Stimulated activated CD4-positive, alpha-beta T cell treated with anti-CD3 and anti-CD28 coated beads, Interleukin-12 subunit alpha, Interleukin-12 subunit beta, amount 100 ng/mL, for 4 hours (primary cell): ENCODE measurements around the gene AAK1.

Experiments used
- DNase-seq: peaks from one replicate; pipeline ENCODE4 v3.0.0-alpha.2; 2020

The AAK1 gene

GRCh38 chr2:69521747-69522146 lies 121.8 kb downstream of the AAK1 start:
- DNase-seq, result no peak

GRCh38 chr2:69518841-69519240 lies 124.7 kb downstream of the AAK1 start:
- no peak for DNase-seq

DNA sequence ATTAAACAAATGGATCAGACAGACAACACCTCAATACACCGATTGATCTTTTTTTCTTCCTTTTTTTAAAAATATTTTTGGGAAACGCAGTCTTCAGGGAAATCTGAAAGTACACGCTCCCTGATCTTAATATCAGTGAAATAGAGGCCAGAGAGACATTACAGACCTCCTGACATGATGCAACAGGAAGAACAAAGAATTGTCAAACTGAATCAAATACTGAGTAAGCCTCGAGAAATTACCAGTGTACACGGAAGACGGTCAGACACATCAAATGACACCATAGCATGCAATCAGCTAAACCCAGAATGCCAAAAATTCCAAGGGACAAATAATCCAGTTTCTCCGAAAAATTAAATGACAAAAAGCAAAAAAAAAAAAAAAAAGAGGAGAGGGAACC lies 126.1 kb downstream of the AAK1 start:
- no peak for DNase-seq

DNA sequence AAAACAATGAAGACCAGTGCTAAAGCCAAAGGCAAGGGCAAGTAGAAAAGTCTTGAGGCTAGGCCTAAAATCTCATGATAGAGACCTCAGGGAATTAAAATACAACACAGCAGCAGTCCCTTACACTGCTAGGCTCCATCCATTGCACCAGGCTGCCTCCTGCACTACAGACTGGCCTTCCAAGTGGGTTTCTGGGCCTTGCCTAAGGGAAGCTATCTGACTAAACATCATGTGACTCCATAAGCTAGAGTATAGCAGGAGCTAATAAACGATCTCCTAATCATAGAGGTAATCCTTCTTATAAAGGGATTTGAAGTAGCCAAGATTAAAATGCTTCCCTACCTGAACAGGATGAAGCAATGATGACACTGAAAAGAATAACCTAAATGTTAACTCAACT lies 128.7 kb downstream of the AAK1 start:
- no peak for DNase-seq

DNA sequence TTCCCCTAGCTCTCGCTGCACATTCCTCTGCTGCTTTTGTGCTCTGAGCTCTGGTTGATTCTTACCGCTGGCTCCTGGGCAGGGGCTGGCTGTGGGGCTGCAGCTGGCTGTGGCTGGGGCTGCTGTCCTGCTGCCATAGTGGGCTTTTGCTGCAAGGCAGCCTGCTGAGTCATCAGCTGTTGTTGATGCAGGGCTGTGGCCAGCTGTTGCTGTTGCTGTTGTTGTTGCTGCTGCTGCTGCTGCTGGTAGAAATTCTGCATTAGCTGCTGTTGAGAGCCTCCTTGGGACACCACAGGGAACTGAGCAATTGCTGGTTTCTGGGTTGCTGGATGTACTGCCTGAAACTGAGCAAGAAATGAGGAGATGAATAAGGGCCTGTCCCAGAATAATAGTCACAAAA lies 129.1 kb downstream of the AAK1 start:
- no peak for DNase-seq

DNA sequence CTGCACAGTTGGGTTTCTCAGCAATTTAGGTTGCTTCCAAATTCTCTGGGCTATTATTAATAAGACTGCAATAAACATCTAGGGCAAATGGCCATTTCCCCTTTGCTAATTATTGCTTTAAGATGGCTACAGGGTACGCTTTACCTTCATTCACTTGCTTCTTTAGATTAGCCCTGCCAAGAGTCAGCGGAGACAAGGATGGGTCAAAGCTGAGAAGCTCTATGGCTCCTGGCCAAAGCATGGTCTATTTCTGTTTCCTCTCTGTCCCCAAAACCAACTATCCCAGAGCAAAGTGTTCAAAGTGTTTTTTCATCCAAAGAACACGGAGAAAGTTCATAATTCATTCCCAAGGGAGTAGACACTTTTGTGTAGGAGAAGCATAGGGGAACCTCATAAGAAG lies 131.1 kb downstream of the AAK1 start:
- DNase-seq, result no peak

DNA sequence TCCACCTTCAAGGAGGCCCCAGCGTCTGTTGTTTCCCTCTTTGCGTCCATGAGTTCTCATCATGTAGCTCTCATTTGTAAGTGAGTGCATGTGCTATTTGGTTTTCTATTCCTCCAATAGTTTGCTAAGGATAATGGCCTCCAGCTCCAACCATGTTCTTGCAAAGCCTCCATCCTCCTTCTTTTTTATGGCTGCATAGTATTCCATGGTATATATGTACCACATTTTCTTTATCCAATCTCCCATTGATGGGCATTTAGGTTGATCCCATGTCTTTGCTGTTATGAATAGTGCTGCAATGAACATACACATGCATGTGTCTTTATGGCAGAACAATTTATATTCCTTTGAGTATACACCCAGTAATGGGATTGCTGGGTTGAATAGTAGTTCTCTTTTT lies 133.3 kb downstream of the AAK1 start:
- no peak for DNase-seq

DNA sequence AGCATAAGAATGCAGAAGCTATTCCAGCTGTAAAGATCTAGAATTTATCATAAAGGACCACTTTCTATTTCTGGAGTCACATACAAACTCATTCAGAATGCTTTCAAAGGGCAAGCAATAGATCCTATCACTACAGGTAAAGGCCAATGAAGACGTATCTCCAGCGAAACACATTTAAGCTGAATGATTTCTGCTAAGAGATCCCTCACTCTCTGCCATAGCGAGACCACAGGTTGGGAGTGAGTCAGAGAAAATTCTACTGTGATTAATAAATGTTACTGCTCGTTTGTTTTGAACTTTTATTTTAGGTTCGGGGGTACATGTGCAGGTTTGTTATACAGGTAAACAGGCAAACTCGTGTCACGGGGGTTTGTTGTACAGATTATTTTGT lies 133.8 kb downstream of the AAK1 start:
- DNase-seq, result no peak

DNA sequence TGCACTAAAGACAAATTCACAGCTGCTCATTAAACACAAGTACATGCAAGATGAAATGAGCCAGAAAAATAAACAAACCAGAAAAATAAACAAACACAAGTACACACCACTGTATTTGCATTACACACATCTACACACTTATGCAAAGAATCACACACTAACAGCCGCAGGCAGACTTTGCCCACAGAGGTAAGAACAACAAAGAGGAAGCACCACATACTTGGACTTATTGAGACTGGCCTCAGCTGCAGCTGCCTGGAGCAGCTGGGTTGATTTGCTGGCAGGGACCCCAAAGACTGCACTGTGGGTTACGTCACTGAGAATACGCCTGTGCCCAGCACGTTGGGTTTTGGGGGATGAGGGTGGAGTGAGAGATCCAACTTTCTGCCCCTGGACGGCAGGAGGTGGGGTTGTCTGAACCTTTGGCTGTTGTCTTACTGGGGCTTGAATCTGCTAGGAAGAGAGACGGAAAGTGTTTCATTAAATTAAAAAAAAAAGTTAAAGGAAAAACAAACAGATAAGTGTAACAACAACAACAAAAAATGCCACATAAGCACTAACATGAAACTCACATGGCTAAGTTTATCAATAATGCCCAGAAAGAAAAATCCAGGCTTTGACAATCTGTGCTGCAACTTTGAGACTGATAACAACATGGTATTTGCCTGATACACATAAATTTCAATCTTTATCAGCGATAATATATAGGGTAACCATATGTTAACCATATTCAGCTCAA lies 134.4 kb downstream of the AAK1 start:
- DNase-seq, result no peak

GRCh38 chr2:69505710-69506109 lies 137.8 kb downstream of the AAK1 start:
- no peak for DNase-seq

GRCh38 chr2:69501301-69501700 lies 142.2 kb downstream of the AAK1 start:
- DNase-seq, result no peak

DNA sequence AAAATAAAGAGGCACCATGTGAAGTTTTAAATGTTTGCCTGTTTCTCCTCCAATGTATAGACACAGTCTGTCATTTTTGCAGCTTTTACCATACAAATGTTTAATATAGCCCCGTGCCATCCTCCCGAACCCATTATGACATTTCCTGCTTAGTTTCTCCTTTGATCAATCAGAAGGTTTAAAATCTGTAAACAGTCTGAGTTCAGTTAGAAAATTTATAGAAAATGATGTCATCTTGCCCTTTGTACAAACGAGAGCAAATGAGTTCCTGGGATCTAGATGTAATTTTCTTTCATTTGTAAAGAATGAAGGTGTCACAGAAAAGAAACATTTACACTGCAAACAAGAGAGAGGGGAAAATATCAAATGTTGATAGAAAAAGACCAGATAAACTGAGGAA lies 143.6 kb downstream of the AAK1 start:
- DNase-seq, result no peak

- DNase-seq, result no peak
Measured at GRCh38 chr2:69499242-69499641, 144.3 kb downstream of the AAK1 start.

DNA sequence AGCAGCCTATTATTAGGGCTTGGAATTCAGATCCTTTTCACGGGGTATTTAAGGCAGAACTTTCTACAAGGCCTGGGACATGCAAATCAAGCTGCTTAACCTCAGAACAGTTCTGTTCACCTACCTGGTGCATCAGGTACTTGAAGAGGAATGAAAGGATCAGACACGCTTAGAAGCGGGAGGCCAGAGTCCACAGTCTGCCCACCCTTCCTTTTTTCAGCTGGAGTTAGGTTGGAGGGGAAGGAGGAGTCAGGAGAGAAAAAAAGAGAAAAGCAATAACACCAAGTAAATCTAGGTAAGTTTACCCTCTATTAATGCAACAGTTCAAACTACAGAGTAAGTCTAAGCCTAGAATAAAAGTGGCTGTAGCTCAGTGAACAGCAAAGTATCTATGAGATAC lies 147.7 kb downstream of the AAK1 start:
- DNase-seq, result no peak

GRCh38 chr2:69495008-69495407 lies 148.5 kb downstream of the AAK1 start:
- no peak for DNase-seq

- no peak for DNase-seq
Measured at GRCh38 chr2:69494126-69494525, 149.4 kb downstream of the AAK1 start.

DNA sequence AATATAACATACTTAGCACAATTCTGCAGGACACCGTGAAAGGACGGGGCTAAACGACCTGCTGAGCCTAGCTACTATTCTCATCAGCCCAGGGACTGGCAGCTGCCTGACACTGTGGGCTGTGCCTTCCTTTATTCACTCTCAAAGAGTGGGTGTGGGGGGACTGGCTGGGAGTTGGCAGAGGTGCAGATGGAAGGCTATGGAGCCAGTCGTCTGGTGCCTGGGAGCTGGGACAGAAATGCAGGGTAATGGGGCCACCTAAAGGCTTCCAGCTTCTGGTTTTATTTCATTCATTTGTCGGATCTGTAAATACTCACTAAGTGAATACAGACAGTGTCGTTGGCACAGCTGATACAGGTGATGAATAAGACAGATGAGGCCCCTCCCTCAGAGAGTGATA lies 150.3 kb downstream of the AAK1 start:
- no peak for DNase-seq

DNA sequence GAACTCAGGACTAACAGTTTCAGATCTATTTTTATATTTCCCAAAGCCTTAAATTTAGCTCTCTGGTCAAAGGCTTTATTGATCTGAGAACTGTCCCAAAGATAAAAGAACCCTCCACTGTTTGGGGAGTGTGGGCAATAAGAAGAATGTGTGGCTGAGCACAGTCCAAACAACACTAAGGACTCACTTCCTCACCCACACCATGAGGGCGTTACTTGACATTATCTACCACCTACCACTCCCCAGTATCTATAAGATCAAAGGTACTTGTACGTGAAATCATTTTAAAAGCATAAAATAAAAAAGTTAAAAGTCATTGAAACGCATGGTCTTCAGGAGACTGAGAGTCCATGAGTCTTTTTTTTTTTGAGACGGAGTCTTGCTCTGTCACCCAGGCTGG lies 151.7 kb downstream of the AAK1 start:
- no peak for DNase-seq

GRCh38 chr2:69490486-69490885 lies 153.1 kb downstream of the AAK1 start:
- no peak for DNase-seq

- no peak for DNase-seq
Measured at GRCh38 chr2:69489793-69490192, 153.7 kb downstream of the AAK1 start.

GRCh38 chr2:69483696-69484095 lies 159.8 kb downstream of the AAK1 start:
- no peak for DNase-seq

DNA sequence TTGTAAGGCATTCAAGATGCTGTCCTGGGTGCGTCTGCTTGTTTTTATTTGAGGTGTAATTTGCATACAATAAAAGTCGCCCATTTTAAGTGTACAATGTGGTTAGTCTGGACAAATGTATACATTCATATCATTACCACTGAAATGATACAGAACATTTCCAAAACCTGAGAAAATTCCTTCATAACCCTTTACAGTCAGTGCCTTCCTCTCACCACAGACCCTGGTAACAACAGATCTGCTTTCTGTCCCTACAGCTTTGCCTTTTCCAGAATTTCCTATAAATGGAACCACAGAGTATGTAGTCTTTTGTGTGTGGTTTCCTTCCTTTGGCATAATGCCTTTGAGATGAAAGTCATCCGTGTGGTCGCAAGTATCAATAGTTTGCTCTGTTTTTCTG lies 160.5 kb downstream of the AAK1 start:
- DNase-seq, result no peak

GRCh38 chr2:69482471-69482870 lies 161.1 kb downstream of the AAK1 start:
- no peak for DNase-seq

GRCh38 chr2:69481421-69481820 lies 162.1 kb downstream of the AAK1 start:
- DNase-seq, result no peak

- DNase-seq, result no peak
Measured at GRCh38 chr2:69477627-69478026, 165.9 kb downstream of the AAK1 start.

GRCh38 chr2:69474688-69475087 lies 168.9 kb downstream of the AAK1 start:
- no peak for DNase-seq
